Measurements from ENCODE around the gene AKAP13.

- TF ChIP-seq EP300 (IDR thresholded peaks at IDR 0.05) (no peak), CTCF (IDR thresholded peaks at IDR 0.05) (no peak), POLR2A (IDR thresholded peaks at IDR 0.05) (no peak)
Observed at GRCh38 chr15:85480923-85481322, 100.5 kb downstream of the AKAP13 start.
